Suprapubic skin (tissue), 4 donors: ENCODE measurements around the gene MTRF1L. TPM values are rescaled to one million over a fixed set of nuclear protein-coding genes. Genes with fewer than 3 reads are reported as not detected.

ENCODE experiments used
- DNase-seq, 2 donors: peaks; one replicate each; pipeline ENCODE4 v3.0.0-alpha.2; 2019; ENCODE audit warnings: low spot score in 2 of 2
- H3K27ac ChIP-seq: fragments of 200-600 bp; sonication (generic); one replicate; pipeline ENCODE4 v1.5.1; 2019
- H3K27me3 ChIP-seq: fragments of 200-600 bp; sonication (generic); one replicate; pipeline ENCODE4 v1.5.1; 2019
- H3K36me3 ChIP-seq: fragments of 200-600 bp; sonication (generic); one replicate; pipeline ENCODE4 v1.5.1; 2019
- H3K4me1 ChIP-seq: fragments of 200-600 bp; sonication (generic); one replicate; pipeline ENCODE4 v1.5.1; 2019
- H3K4me3 ChIP-seq: fragments of 200-600 bp; sonication (generic); one replicate; pipeline ENCODE4 v1.5.1; 2019; ENCODE audit warnings: mild to moderate bottlenecking
- H3K9me3 ChIP-seq: fragments of 200-600 bp; sonication (generic); one replicate; pipeline ENCODE4 v1.5.1; 2019
- CTCF ChIP-seq, 2 donors: fragments of 200-600 bp in 1 of 2; fragments of 450-650 bp in 1 of 2; sonication (generic) in 1 of 2; IDR thresholded peaks; one replicate each; pipeline ENCODE4 v1.5.1; 2016 to 2019; ENCODE audit warnings: antibody characterized with exemption in 2 of 2, mild to moderate bottlenecking in 1 of 2, moderate library complexity in 1 of 2
- EP300 ChIP-seq: sonication (generic); formaldehyde crosslinking; IDR thresholded peaks from one replicate; pipeline ENCODE4 v1.6.1; 2017; ENCODE audit warnings: antibody characterized with exemption
- POLR2A ChIP-seq, 2 donors: fragments of 450-650 bp; IDR thresholded peaks; one replicate each; pipeline ENCODE4 v1.6.1; 2017; ENCODE audit warnings: antibody characterized with exemption in 2 of 2, mild to moderate bottlenecking in 2 of 2, moderate library complexity in 2 of 2
- POLR2AphosphoS5 ChIP-seq, 3 donors: sonication (generic); formaldehyde crosslinking; IDR thresholded peaks; one replicate each; pipeline ENCODE4 v1.6.1; 2017; ENCODE audit warnings: antibody characterized with exemption in 3 of 3
- WGBS: methylation state at CpG from one replicate; pipeline ENCODE4 v1.1.5; 2018; 5-methylcytosine and 5-hydroxymethylcytosine counted together
- total RNA-seq, 4 donors: library from RNA; depleted of rRNA; stranded (reverse); fragments of >200 nt; gene quantifications; one replicate each; pipeline ENCODE4 v1.1.0, GENCODE V29; 2016

MTRF1L gene
- total RNA-seq, 4 donors from 2014 or later = 10.7 to 16.5 (median 12.3) TPM

GRCh38 chr6:153044295-153044694 is 41.8 kb upstream of the MTRF1L start:
- Histone ChIP-seq H3K27ac (no peak overlapping the region), H3K9me3 (no peaks in the 10 kb centered on the region), H3K4me3 (no peak overlapping the region), H3K36me3 (no peaks in the 10 kb centered on the region), H3K27me3 (no peaks in the 10 kb centered on the region), H3K4me1 (no peaks in the 10 kb centered on the region)
- TF ChIP-seq POLR2AphosphoS5 (IDR thresholded peaks at IDR 0.05) (no peak), EP300 (no peak), CTCF (IDR thresholded peaks at IDR 0.05) (no peak), POLR2A (IDR thresholded peaks at IDR 0.05) (no peak)
- DNase-seq = no peak
- WGBS = 63% methylated on average over 4 of the region's 4 CpGs

GRCh38 chr6:153043719-153044118 is 41.2 kb upstream of the MTRF1L start:
- TF ChIP-seq POLR2A (IDR thresholded peaks at IDR 0.05) = no peak
- TF ChIP-seq CTCF (IDR thresholded peaks at IDR 0.05) = no peak
- TF ChIP-seq POLR2AphosphoS5 (IDR thresholded peaks at IDR 0.05) = no peak
- TF ChIP-seq EP300 = no peak
- no peak overlapping the region for H3K27ac ChIP-seq
- WGBS = 64% methylated on average over 3 of the region's 3 CpGs

GRCh38 chr6:153038378-153039057 is 36.0 kb upstream of the MTRF1L start:
- DNase-seq = no peak
- Histone ChIP-seq H3K4me1 (no peaks in the 10 kb centered on the region), H3K4me3 (no peak overlapping the region), H3K27me3 (no peaks in the 10 kb centered on the region), H3K9me3 (no peaks in the 10 kb centered on the region), H3K36me3 (no peaks in the 10 kb centered on the region), H3K27ac (no peak overlapping the region)
- WGBS = 69% methylated on average over 4 of the region's 4 CpGs
- TF ChIP-seq CTCF (IDR thresholded peaks at IDR 0.05) = no peak
- TF ChIP-seq POLR2AphosphoS5 (IDR thresholded peaks at IDR 0.05) = no peak
- TF ChIP-seq EP300 = no peak
- no peak for TF ChIP-seq POLR2A (IDR thresholded peaks at IDR 0.05)

More at GRCh38 chr6:153043719-153044118, 41.2 kb upstream of the MTRF1L start:
- DNase-seq = no peak
- no peaks in the 10 kb centered on the region for H3K4me1 ChIP-seq
- H3K4me3 ChIP-seq = no peak overlapping the region
- H3K27me3 ChIP-seq = no peaks in the 10 kb centered on the region
- H3K9me3 ChIP-seq = no peaks in the 10 kb centered on the region
- H3K36me3 ChIP-seq = no peaks in the 10 kb centered on the region

- Histone ChIP-seq H3K27ac (no peak overlapping the region), H3K4me1 (no peaks in the 10 kb centered on the region), H3K4me3 (no peak overlapping the region), H3K9me3 (no peaks in the 10 kb centered on the region), H3K36me3 (no peaks in the 10 kb centered on the region), H3K27me3 (no peaks in the 10 kb centered on the region)
- no peak for DNase-seq
- WGBS = 98% methylated on average over 9 of the region's 9 CpGs
- no peak for TF ChIP-seq POLR2A (IDR thresholded peaks at IDR 0.05)
- TF ChIP-seq EP300 = no peak
- no peak for TF ChIP-seq CTCF (IDR thresholded peaks at IDR 0.05)
- TF ChIP-seq POLR2AphosphoS5 (IDR thresholded peaks at IDR 0.05) = no peak
Observed at GRCh38 chr6:153034139-153034538, 31.6 kb upstream of the MTRF1L start.

- Histone ChIP-seq H3K9me3 (no peaks in the 10 kb centered on the region), H3K36me3 (no peaks in the 10 kb centered on the region), H3K4me1 (no peaks in the 10 kb centered on the region), H3K4me3 (no peak overlapping the region), H3K27ac (no peak overlapping the region), H3K27me3 (no peaks in the 10 kb centered on the region)
- WGBS = 70% methylated on average over 9 of the region's 9 CpGs
- no peak for DNase-seq
- no peak for TF ChIP-seq CTCF (IDR thresholded peaks at IDR 0.05)
- TF ChIP-seq POLR2A (IDR thresholded peaks at IDR 0.05) = no peak
- TF ChIP-seq EP300 = no peak
- TF ChIP-seq POLR2AphosphoS5 (IDR thresholded peaks at IDR 0.05) = no peak
Observed at GRCh38 chr6:153032255-153032882, 29.9 kb upstream of the MTRF1L start.
